Panc1 (cell line): ENCODE data around the gene PTPN1. TPM values are rescaled to one million over a fixed set of nuclear protein-coding genes. Genes with fewer than 3 reads are reported as not detected.

Experiments
- ATAC-seq: fragments of 200-7000 bp; cut with Tn5 transposase; 2 replicates; pipeline ENCODE4 v1.9.1; 2020; ENCODE audit warnings: mild to moderate bottlenecking, moderate library complexity
- BruUV-seq: library from RNA; stranded (reverse); fragments of 400-500 nt; replicated peaks from 2 replicates; lab custom pipeline; 2021; lab: Mats Ljungman, UMichigan
- CTCF ChIA-PET: fragments of 300-600 bp; sonication (Branson Sonifier 250); formaldehyde crosslinking; loops from one replicate; lab custom pipeline; 2022; ENCODE audit warnings: antibody characterized with exemption; lab: Charles Lee
- POLR2A ChIA-PET: fragments of 300-600 bp; sonication (Branson Sonifier 250); formaldehyde crosslinking; loops from one replicate; lab custom pipeline; 2022; ENCODE audit warnings: antibody characterized with exemption; lab: Charles Lee
- DNase-seq: peaks from one replicate; pipeline ENCODE4 v3.0.0-alpha.2; 2010; ENCODE audit warnings: low read depth, low spot score
- H3K27ac ChIP-seq: 2 replicates; pipeline ENCODE4 v1.5.1; 2011; ENCODE audit warnings: mild to moderate bottlenecking, low read length, inconsistent platforms
- H3K27me3 ChIP-seq: fragments of 200-500 bp; sonication (Bioruptor generic); 2 replicates; pipeline ENCODE4 v1.6.0; 2014; ENCODE audit warnings: low read length, inconsistent platforms; ENCODE audit not compliant: control insufficient read depth, insufficient read depth
- H3K36me3 ChIP-seq: fragments of 200-500 bp; sonication (Bioruptor generic); 2 replicates; pipeline ENCODE4 v1.5.1; 2014; ENCODE audit warnings: inconsistent platforms, mild to moderate bottlenecking, low read length, moderate library complexity; ENCODE audit not compliant: control insufficient read depth, insufficient read depth
- H3K4me1 ChIP-seq: 2 replicates; pipeline ENCODE4 v1.5.1; 2011; ENCODE audit warnings: inconsistent platforms, mild to moderate bottlenecking, low read length, moderate library complexity; ENCODE audit not compliant: control insufficient read depth, insufficient read depth
- H3K4me3 ChIP-seq, 2 experiments: 2 replicates each; pipeline ENCODE4 v1.5.1; 2011 to 2012; ENCODE audit warnings: low read depth in 2 of 2, low read length in 2 of 2, mild to moderate bottlenecking in 2 of 2, inconsistent platforms in 1 of 2, moderate library complexity in 1 of 2
- H3K9me3 ChIP-seq: fragments of 200-500 bp; sonication (Bioruptor generic); 2 replicates; pipeline ENCODE4 v1.5.1; 2014; ENCODE audit warnings: low read depth, mild to moderate bottlenecking, inconsistent platforms, low read length, moderate library complexity; ENCODE audit not compliant: control insufficient read depth, insufficient read depth
- CTCF ChIP-seq: fragments of 450-650 bp; IDR thresholded peaks from 2 replicates; pipeline ENCODE4 v1.5.1; 2017; ENCODE audit warnings: mild to moderate bottlenecking
- POLR2AphosphoS5 ChIP-seq: IDR thresholded peaks from 2 replicates; pipeline ENCODE4 v1.6.1; 2012; ENCODE audit warnings: mild to moderate bottlenecking, low read depth, low read length, moderate library complexity
- REST ChIP-seq, 2 experiments: IDR thresholded peaks; 2 replicates each; pipeline ENCODE4 v1.6.1; 2011 to 2012; ENCODE audit warnings: low read depth in 2 of 2, control low read depth in 1 of 2, low read length in 1 of 2, mild to moderate bottlenecking in 1 of 2, moderate library complexity in 1 of 2; ENCODE audit not compliant: insufficient read depth in 1 of 2
- SIN3A ChIP-seq: IDR thresholded peaks from 2 replicates; pipeline ENCODE4 v1.6.1; 2012; ENCODE audit warnings: low read depth, mild to moderate bottlenecking, low read length, moderate library complexity, borderline replicate concordance; ENCODE audit not compliant: insufficient read depth
- TCF7L2 ChIP-seq: IDR thresholded peaks from 2 replicates; pipeline ENCODE4 v1.6.1; 2011; ENCODE audit warnings: mild to moderate bottlenecking, low read depth, low read length, inconsistent platforms
- in situ Hi-C: cut with HindIII; loops from 2 replicates; pipeline ENCODE4 v1.10.0; 2016; ENCODE audit warnings: low sequenced_read_pairs, low pct_unique_long_range_greater_than_20kb
- intact Hi-C: fragments of 100-400 bp; cut with micrococcal nuclease; formaldehyde crosslinking; loops from one replicate; pipeline ENCODE4 v1.10.0; 2022; ENCODE audit not compliant: unreplicated experiment
- total RNA-seq: library from RNA; stranded (reverse); gene quantifications from one replicate; pipeline ENCODE4 v1.2.1, GENCODE V29; 2021; ENCODE audit not compliant: unreplicated experiment

Gene PTPN1
- total RNA-seq, 1 experiment from 2014 or later: 42.2 TPM

- TF ChIP-seq POLR2AphosphoS5: no peak
- TF ChIP-seq CTCF: no peak
- no peak for TF ChIP-seq REST (IDR thresholded peaks at IDR 0.05; ENCODE audit: insufficient read depth in 1 of 2, low read depth in 2 of 2, low read length in 1 of 2)
- TF ChIP-seq SIN3A: no peak
- TF ChIP-seq TCF7L2: no peak
- ATAC-seq: no peak
- intact Hi-C loops: no loop called here
- H3K27me3 ChIP-seq: no peaks in the 10 kb centered on the region
- H3K4me1 ChIP-seq: peaks cover 15% of the 10 kb centered on the region; the same call in 1 of the 2 replicates
- H3K36me3 ChIP-seq: peaks cover 4% of the 10 kb centered on the region; the same call in 1 of the 2 replicates
- no TSS peak for BruUV-seq
- ChIA-PET CTCF (no interaction called here), POLR2A (no interaction called here)
- H3K27ac ChIP-seq: no peak overlapping the region
- in situ Hi-C loops: no loop called here
- H3K9me3 ChIP-seq: no peaks in the 10 kb centered on the region
- DNase-seq: no peak
- no peak overlapping the region for H3K4me3 ChIP-seq
Measured at GRCh38 chr20:50615407-50615806, 105.2 kb downstream of the PTPN1 start.

DNA sequence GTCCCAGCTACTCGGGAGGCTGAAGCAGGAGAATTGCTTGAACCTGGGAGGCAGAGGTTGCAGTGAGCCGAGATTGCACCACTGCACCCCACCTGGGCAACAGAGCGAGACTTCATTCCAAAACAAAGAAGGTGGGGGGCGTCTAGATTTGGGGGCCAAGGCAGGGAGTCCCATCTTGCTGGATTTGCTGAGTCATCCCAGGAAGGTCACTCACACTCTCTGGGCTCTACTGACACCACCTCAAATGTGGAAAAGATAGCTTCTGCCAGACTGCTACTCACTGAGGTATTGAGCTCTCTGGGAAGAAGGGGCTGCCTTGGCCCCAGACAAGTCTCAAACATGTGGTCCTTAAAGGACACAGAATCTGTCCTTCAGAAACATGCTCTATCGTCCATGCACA, 106.8 kb downstream of the PTPN1 start:
- no peaks in the 10 kb centered on the region for H3K9me3 ChIP-seq
- BruUV-seq: no TSS peak
- POLR2A ChIA-PET: no interaction called here
- no peak for TF ChIP-seq TCF7L2
- no peak for TF ChIP-seq REST (IDR thresholded peaks at IDR 0.05; ENCODE audit: insufficient read depth in 1 of 2, low read depth in 2 of 2, low read length in 1 of 2)
- TF ChIP-seq POLR2AphosphoS5: no peak
- no peak for TF ChIP-seq CTCF
- TF ChIP-seq SIN3A: no peak
- no peak overlapping the region for H3K27ac ChIP-seq
- in situ Hi-C loops (no loop called here), intact Hi-C loops (no loop called here)
- no peak overlapping the region for H3K4me3 ChIP-seq
- H3K36me3 ChIP-seq: peaks cover 4% of the 10 kb centered on the region; the same call in 1 of the 2 replicates
- CTCF ChIA-PET: interaction anchor here (0.5 kb wide), 1 partner anchor 1104 kb away, joined by 4 read pairs; no protein-coding TSS in a partner anchor
- ATAC-seq: no peak
- no peaks in the 10 kb centered on the region for H3K27me3 ChIP-seq
- DNase-seq: no peak
- H3K4me1 ChIP-seq: 0 out of 2 replicates have a peak, but pooled peaks cover 7% of the 10 kb centered on the region
